Measurements from ENCODE around the gene ACER3. TPM values are rescaled to one million over a fixed set of nuclear protein-coding genes. Genes with fewer than 3 reads are reported as not detected.

The ACER3 gene
- total and polyA plus RNA-seq, 4 experiments from 2014 or later: 2.9 to 6.8 (median 5.0) TPM

DNA sequence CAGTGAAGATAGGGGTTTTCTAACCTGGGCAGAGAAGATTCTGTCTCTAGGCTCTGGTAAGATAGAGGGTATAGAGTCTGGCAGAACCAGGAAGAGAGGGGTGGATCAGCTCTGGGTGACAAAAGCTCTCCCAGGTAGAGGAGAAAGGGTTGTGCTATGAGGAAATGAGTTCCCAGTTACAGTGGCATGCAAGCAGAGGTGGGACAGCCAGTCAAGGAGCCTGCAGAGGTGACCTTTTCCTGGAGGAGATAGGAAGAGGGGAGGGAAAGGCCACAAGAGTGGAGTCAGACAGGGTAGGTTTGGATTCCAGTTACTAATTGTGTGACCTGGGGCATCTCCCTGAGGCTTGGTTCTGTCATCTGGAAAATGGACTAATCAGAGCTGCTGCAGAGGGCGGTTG is 202.7 kb downstream of the ACER3 start:
- peak overlapping the region in 2 of 7 donors; percentile 11 to 22 for H3K27ac Mint-ChIP-seq
- Histone ChIP-seq H3K4me1 (ENCODE audit: insufficient read depth, low read length) (peaks cover 18% of the 10 kb centered on the region), H3K27me3 (ENCODE audit: insufficient read depth, low read length) (no peaks in the 10 kb centered on the region), H3K4me3 (ENCODE audit: low read length in 2 of 2) (no peak overlapping the region), H3K36me3 (ENCODE audit: insufficient read depth, low read length) (no peaks in the 10 kb centered on the region), H3K27ac (ENCODE audit: low read depth, low read length) (no peak overlapping the region), H3K9me3 (ENCODE audit: control insufficient read depth in 1 of 2, low read length in 2 of 2) (no peaks in the 10 kb centered on the region)
- H3K4me3 Mint-ChIP-seq: peak overlapping the region in 1 of 8 donors; percentile 18
- CTCF ChIA-PET (ENCODE audit: partially characterized antibody): interaction anchor here (1.1 to 4.2 kb wide), 4 partner anchors 16 to 28 kb away, joined by 3 to 30 read pairs (median 4); no protein-coding TSS in a partner anchor
- H3K36me3 Mint-ChIP-seq: no peaks in the 10 kb centered on the region
- no peak for DNase-seq
- peaks cover 0 to 12% (median 6%) of the 10 kb centered on the region in 8 donors for H3K9me3 Mint-ChIP-seq
- POLR2A ChIA-PET (ENCODE audit: partially characterized antibody): interaction anchor here (0.9 to 1.7 kb wide), 2 partner anchors 16 to 19 kb away, joined by 3 to 5 read pairs; no protein-coding TSS in a partner anchor
- peaks cover 4 to 16% (median 8%) of the 10 kb centered on the region in 4 donors for H3K4me1 Mint-ChIP-seq
- intact Hi-C loops (cut with micrococcal nuclease): loop anchor here (10.0 kb wide), 1 partner anchor 411 kb away; the partner anchor contains the start of gene PAK1
- H3K27me3 Mint-ChIP-seq: peaks cover 0 to 1% of the 10 kb centered on the region in 2 donors

DNA sequence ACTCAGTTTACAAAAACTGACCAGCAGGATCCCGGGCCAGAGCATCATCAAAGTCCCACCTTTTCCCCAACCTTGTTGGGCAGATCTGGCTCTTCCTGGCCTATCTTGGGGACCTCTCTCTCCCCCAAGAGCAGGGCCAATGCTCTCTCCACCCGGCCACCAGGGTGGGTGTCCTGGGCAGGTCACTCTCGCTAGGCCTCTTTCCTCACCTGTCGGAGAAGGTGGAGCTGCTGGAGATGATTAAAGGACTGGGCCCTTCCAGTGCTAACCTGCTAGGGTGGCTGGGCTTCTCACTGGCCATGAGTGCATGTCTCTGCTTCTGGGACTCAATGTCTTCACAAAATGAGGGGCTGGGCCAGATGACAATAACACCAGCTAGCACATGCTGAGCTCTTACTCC is 203.1 kb downstream of the ACER3 start:
- H3K36me3 ChIP-seq (ENCODE audit: insufficient read depth, low read length): no peaks in the 10 kb centered on the region
- no peak overlapping the region for H3K4me3 ChIP-seq (ENCODE audit: low read length in 2 of 2)
- POLR2A ChIA-PET (ENCODE audit: partially characterized antibody): interaction anchor here (1.7 kb wide), 1 partner anchor 19 kb away, joined by 5 read pairs; no protein-coding TSS in a partner anchor
- H3K4me1 ChIP-seq (ENCODE audit: insufficient read depth, low read length): peaks cover 18% of the 10 kb centered on the region
- Mint-ChIP-seq H3K4me3 (peak overlapping the region in 1 of 8 donors; percentile 12), H3K4me1 (peaks cover 4 to 16% (median 8%) of the 10 kb centered on the region in 4 donors), H3K27me3 (peaks cover 0 to 1% of the 10 kb centered on the region in 2 donors), H3K9me3 (peaks cover 0 to 12% (median 6%) of the 10 kb centered on the region in 8 donors), H3K36me3 (no peaks in the 10 kb centered on the region), H3K27ac (no peak overlapping the region)
- no peaks in the 10 kb centered on the region for H3K27me3 ChIP-seq (ENCODE audit: insufficient read depth, low read length)
- H3K9me3 ChIP-seq (ENCODE audit: control insufficient read depth in 1 of 2, low read length in 2 of 2): no peaks in the 10 kb centered on the region
- intact Hi-C loops (cut with micrococcal nuclease): loop anchor here (10.0 kb wide), 1 partner anchor 411 kb away; the partner anchor contains the start of gene PAK1
- CTCF ChIA-PET (ENCODE audit: partially characterized antibody): interaction anchor here (1.1 to 4.2 kb wide), 3 partner anchors 16 to 27 kb away, joined by 3 to 30 read pairs (median 4); no protein-coding TSS in a partner anchor
- no peak overlapping the region for H3K27ac ChIP-seq (ENCODE audit: low read depth, low read length)
- DNase-seq: no peak

DNA sequence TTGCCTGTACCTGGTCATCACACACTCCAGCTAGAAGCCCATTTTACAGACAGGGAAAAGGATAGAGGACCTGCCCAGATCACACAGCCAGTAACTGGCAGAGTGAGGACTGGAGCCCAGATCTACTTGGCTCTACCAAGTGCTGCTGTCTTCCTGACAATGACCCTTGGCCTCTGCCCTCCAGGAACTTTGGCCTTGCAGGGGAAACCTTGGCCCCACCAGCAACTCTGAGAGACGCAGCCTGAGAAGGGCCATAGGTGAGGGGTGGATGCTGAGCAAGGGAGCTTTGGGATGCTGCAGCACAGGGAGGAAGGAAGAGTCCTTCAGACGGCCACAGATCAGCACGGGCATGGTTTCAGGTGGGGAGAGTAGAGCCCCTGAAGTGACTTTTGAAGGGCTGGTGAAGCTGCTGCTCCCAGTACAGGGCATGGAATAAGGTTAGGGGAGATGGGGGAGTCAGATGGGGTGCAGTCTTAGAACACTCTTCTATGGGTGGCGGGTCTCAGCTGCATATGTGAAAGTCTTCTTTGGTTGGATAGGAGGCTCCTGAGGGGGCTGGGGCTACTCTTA is 204.0 kb downstream of the ACER3 start:
- Histone ChIP-seq H3K36me3 (ENCODE audit: insufficient read depth, low read length) (no peaks in the 10 kb centered on the region), H3K4me3 (ENCODE audit: low read length in 2 of 2) (no peak overlapping the region), H3K9me3 (ENCODE audit: control insufficient read depth in 1 of 2, low read length in 2 of 2) (no peaks in the 10 kb centered on the region), H3K27me3 (ENCODE audit: insufficient read depth, low read length) (no peaks in the 10 kb centered on the region), H3K4me1 (ENCODE audit: insufficient read depth, low read length) (peaks cover 18% of the 10 kb centered on the region), H3K27ac (ENCODE audit: low read depth, low read length) (no peak overlapping the region)
- no peaks in the 10 kb centered on the region for H3K27me3 Mint-ChIP-seq
- H3K4me3 Mint-ChIP-seq: peak overlapping the region in 5 of 8 donors; percentile 34 to 85 (median 55)
- no peak for DNase-seq
- H3K4me1 Mint-ChIP-seq: peaks cover 4 to 16% (median 8%) of the 10 kb centered on the region in 4 donors
- intact Hi-C loops (cut with micrococcal nuclease): loop anchor here (10.0 kb wide), 1 partner anchor 410 kb away; the partner anchor contains the start of gene PAK1
- ChIA-PET CTCF (ENCODE audit: partially characterized antibody) (interaction anchor here (1.2 to 4.2 kb wide), 4 partner anchors 8 to 27 kb away, joined by 4 to 30 read pairs (median 7); no protein-coding TSS in a partner anchor), POLR2A (ENCODE audit: partially characterized antibody) (no interaction called here)
- H3K27ac Mint-ChIP-seq: peak overlapping the region in 3 of 7 donors; percentile 12 to 79 (median 67)
- H3K9me3 Mint-ChIP-seq: peaks cover 0 to 12% (median 6%) of the 10 kb centered on the region in 8 donors
- no peaks in the 10 kb centered on the region for H3K36me3 Mint-ChIP-seq

- Mint-ChIP-seq H3K4me1 (peaks cover 4 to 16% (median 11%) of the 10 kb centered on the region in 4 donors), H3K27me3 (no peaks in the 10 kb centered on the region), H3K27ac (peak overlapping the region; percentile 2 to 79 (median 47)), H3K4me3 (peak overlapping the region; percentile 82 to 92 (median 86)), H3K9me3 (peaks cover 0 to 12% (median 6%) of the 10 kb centered on the region in 8 donors), H3K36me3 (no peaks in the 10 kb centered on the region)
- Histone ChIP-seq H3K9me3 (ENCODE audit: control insufficient read depth in 1 of 2, low read length in 2 of 2) (no peaks in the 10 kb centered on the region), H3K4me3 (ENCODE audit: low read length in 2 of 2) (peak overlapping the region; percentile 73 to 80), H3K27ac (ENCODE audit: low read depth, low read length) (peak overlapping the region; percentile 48), H3K4me1 (ENCODE audit: insufficient read depth, low read length) (peaks cover 18% of the 10 kb centered on the region), H3K36me3 (ENCODE audit: insufficient read depth, low read length) (no peaks in the 10 kb centered on the region), H3K27me3 (ENCODE audit: insufficient read depth, low read length) (no peaks in the 10 kb centered on the region)
- POLR2A ChIA-PET (ENCODE audit: partially characterized antibody): interaction anchor here (1.0 kb wide), 1 partner anchor 16 kb away, joined by 3 read pairs; no protein-coding TSS in a partner anchor
- intact Hi-C loops (cut with micrococcal nuclease): loop anchor here (1.0 to 10.0 kb wide), 3 partner anchors 17 to 409 kb away; partner anchors contain the start of gene PAK1
- no peak for DNase-seq
- CTCF ChIA-PET (ENCODE audit: partially characterized antibody): interaction anchor here (1.2 to 4.2 kb wide), 3 partner anchors 10 to 25 kb away, joined by 4 to 30 read pairs (median 9); no protein-coding TSS in a partner anchor
Observed at GRCh38 chr11:77065878-77066228, 205.1 kb downstream of the ACER3 start.

DNA sequence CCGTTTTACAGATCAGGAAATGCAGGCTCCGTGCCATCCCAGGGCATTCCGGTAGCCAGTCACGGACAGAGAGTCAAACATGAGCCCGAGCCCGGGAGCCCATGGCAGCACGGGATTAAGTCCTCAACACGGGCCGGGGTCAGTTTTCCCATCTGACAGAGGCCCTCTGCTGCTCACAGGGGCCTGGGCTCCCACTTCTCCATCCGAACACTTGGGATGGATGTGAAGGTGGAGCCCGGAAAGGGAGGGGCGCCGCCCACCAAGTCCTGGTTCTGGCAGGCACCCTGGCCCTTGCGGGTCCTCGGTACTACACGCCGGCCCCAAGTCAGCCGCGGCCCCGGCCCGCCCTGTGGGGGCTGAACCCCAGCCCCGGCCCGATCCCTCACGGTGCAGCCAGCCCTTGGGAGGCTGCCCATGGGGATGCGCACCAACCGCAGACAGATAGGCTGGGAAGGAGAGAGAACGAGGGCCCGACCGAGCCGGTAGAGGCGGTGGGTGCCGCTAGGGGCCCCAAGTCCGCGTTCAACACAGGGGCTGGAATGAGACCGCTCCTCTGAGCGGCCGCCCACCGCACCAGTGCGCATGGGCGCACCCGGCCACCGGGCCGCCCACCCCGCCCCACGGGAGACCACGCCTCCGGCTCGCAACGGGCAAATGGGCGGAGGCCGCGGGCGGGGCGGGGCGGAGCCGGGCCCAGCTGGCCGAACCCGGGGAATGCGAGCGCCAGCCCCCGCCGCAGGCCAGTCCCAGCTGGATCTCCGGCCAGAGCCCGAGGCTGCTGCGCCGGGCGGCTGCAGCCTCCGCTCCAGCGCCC is 205.7 kb downstream of the ACER3 start, which contains the start of gene CAPN5:
CAPN5 (plus strand) TSS at position 743 of the 814 bp plus-strand sequence. CDS start 17,916 bp downstream, outside the sequence.
- H3K27me3 ChIP-seq (ENCODE audit: insufficient read depth, low read length): no peaks in the 10 kb centered on the region
- H3K27ac ChIP-seq (ENCODE audit: low read depth, low read length): peak within 1 kb of the TSS; percentile 48
- no peaks in the 10 kb centered on the region for H3K36me3 ChIP-seq (ENCODE audit: insufficient read depth, low read length)

GRCh38 chr11:77067861-77068443 is 207.2 kb downstream of the ACER3 start:
- Mint-ChIP-seq H3K36me3 (no peaks in the 10 kb centered on the region), H3K27me3 (no peaks in the 10 kb centered on the region), H3K27ac (peak overlapping the region in 3 of 7 donors; percentile 51 to 71 (median 64)), H3K4me3 (peak overlapping the region; percentile 78 to 89 (median 83)), H3K4me1 (peaks cover 9 to 28% (median 18%) of the 10 kb centered on the region in 4 donors), H3K9me3 (peaks cover 0 to 2% (median 0%) of the 10 kb centered on the region in 8 donors)
- peak overlapping the region in 1 of 2 donors; percentile 80 for H3K4me3 ChIP-seq (ENCODE audit: low read length in 2 of 2)
- CTCF ChIA-PET (ENCODE audit: partially characterized antibody): interaction anchor here (2.1 kb wide), 1 partner anchor 24 kb away, joined by 5 read pairs; no protein-coding TSS in a partner anchor
- H3K27ac ChIP-seq (ENCODE audit: low read depth, low read length): no peak overlapping the region
- H3K4me1 ChIP-seq (ENCODE audit: insufficient read depth, low read length): peaks cover 29% of the 10 kb centered on the region
- no peaks in the 10 kb centered on the region for H3K9me3 ChIP-seq (ENCODE audit: control insufficient read depth in 1 of 2, low read length in 2 of 2)
- H3K27me3 ChIP-seq (ENCODE audit: insufficient read depth, low read length): no peaks in the 10 kb centered on the region
- no peaks in the 10 kb centered on the region for H3K36me3 ChIP-seq (ENCODE audit: insufficient read depth, low read length)
- POLR2A ChIA-PET (ENCODE audit: partially characterized antibody): interaction anchor here (2.0 kb wide), 1 partner anchor 15 kb away, joined by 6 read pairs; no protein-coding TSS in a partner anchor
- no peak for DNase-seq
- intact Hi-C loops (cut with micrococcal nuclease): loop anchor here (2.0 to 10.0 kb wide), 2 partner anchors 15 to 407 kb away; partner anchors contain the start of gene PAK1

More for the DNA sequence above, 205.7 kb downstream of the ACER3 start, which contains the start of gene CAPN5:
- Histone ChIP-seq H3K9me3 (ENCODE audit: control insufficient read depth in 1 of 2, low read length in 2 of 2) (no peaks in the 10 kb centered on the region), H3K4me3 (ENCODE audit: low read length in 2 of 2) (peak within 1 kb of the TSS; percentile 73 to 80), H3K4me1 (ENCODE audit: insufficient read depth, low read length) (peaks cover 18% of the 10 kb centered on the region)
- H3K36me3 Mint-ChIP-seq: no peaks in the 10 kb centered on the region
- H3K4me1 Mint-ChIP-seq: peaks cover 4 to 16% (median 11%) of the 10 kb centered on the region in 4 donors
- peak within 1 kb of the TSS; percentile 82 to 92 (median 86) for H3K4me3 Mint-ChIP-seq
- POLR2A ChIA-PET (ENCODE audit: partially characterized antibody): interaction anchor here (1.0 to 2.0 kb wide), 2 partner anchors 16 kb away, joined by 3 to 6 read pairs; no protein-coding TSS in a partner anchor
- H3K9me3 Mint-ChIP-seq: peaks cover 0 to 8% (median 5%) of the 10 kb centered on the region in 8 donors
- CTCF ChIA-PET (ENCODE audit: partially characterized antibody): interaction anchor here (1.0 to 4.2 kb wide), 2 partner anchors 16 to 25 kb away, joined by 3 to 30 read pairs; no protein-coding TSS in a partner anchor
- DNase-seq: peak; percentile 80 to 87 (median 86)
- H3K27me3 Mint-ChIP-seq: no peaks in the 10 kb centered on the region
- H3K27ac Mint-ChIP-seq: peak within 1 kb of the TSS; percentile 2 to 87 (median 63)
- intact Hi-C loops (cut with micrococcal nuclease): loop anchor here (1.0 to 10.0 kb wide), 3 partner anchors 16 to 408 kb away; partner anchors contain the start of gene PAK1

All from CD4-positive, alpha-beta memory T cell (primary cell).